Neural progenitor cell (in vitro differentiated cells): ENCODE results near the gene ARID4B. TPM values are rescaled to one million over a fixed set of nuclear protein-coding genes. Genes with fewer than 3 reads are reported as not detected.

Experiments used
- DNase-seq: peaks from one replicate; pipeline ENCODE4 v3.0.0-alpha.2; 2016; ENCODE audit warnings: low spot score
- H2AFZ ChIP-seq: fragments of 200-600 bp; sonication (generic); replicated peaks from 2 replicates; pipeline ENCODE4 v1.6.1; 2016; ENCODE audit warnings: antibody characterized with exemption
- H3F3A ChIP-seq: fragments of 200-600 bp; sonication (generic); 2 replicates; pipeline ENCODE4 v1.6.1; 2016; ENCODE audit warnings: antibody characterized with exemption, low read depth
- H3K27ac ChIP-seq: fragments of 200-600 bp; sonication (generic); 2 replicates; pipeline ENCODE4 v1.5.1; 2016; ENCODE audit warnings: mild to moderate bottlenecking
- H3K27me3 ChIP-seq: fragments of 200-600 bp; sonication (generic); 2 replicates; pipeline ENCODE4 v1.6.1; 2016; ENCODE audit warnings: mild to moderate bottlenecking, moderate library complexity
- H3K36me3 ChIP-seq: fragments of 200-600 bp; sonication (generic); 2 replicates; pipeline ENCODE4 v1.5.1; 2016
- H3K4me1 ChIP-seq: fragments of 200-600 bp; sonication (generic); 2 replicates; pipeline ENCODE4 v1.6.1; 2016; ENCODE audit warnings: mixed run types
- H3K4me2 ChIP-seq: fragments of 200-600 bp; sonication (generic); 2 replicates; pipeline ENCODE4 v1.6.1; 2016
- H3K4me3 ChIP-seq: fragments of 200-600 bp; sonication (generic); 2 replicates; pipeline ENCODE4 v1.5.1; 2016
- H3K79me2 ChIP-seq: fragments of 200-600 bp; sonication (generic); 2 replicates; pipeline ENCODE4 v1.6.1; 2016; ENCODE audit warnings: low read depth
- H3K9ac ChIP-seq: fragments of 200-600 bp; sonication (generic); 2 replicates; pipeline ENCODE4 v1.6.1; 2016
- H3K9me3 ChIP-seq: fragments of 200-600 bp; sonication (generic); 2 replicates; pipeline ENCODE4 v1.5.1; 2016; ENCODE audit warnings: low read depth
- H4K20me1 ChIP-seq: fragments of 200-600 bp; sonication (generic); 2 replicates; pipeline ENCODE4 v1.6.1; 2016; ENCODE audit warnings: low read depth
- H3K27ac Mint-ChIP-seq: 3 replicates; pipeline ENCODE4 v1.8.0; 2021; ENCODE audit warnings: mixed read lengths
- H3K27me3 Mint-ChIP-seq: 2 replicates; pipeline ENCODE4 v1.8.0; 2022; ENCODE audit warnings: low read depth, mild to moderate bottlenecking, inconsistent platforms, moderate library complexity, mixed read lengths; ENCODE audit not compliant: insufficient read depth
- H3K36me3 Mint-ChIP-seq: 3 replicates; pipeline ENCODE4 v1.8.0; 2021; ENCODE audit warnings: mixed read lengths
- H3K4me1 Mint-ChIP-seq: 3 replicates; pipeline ENCODE4 v1.8.0; 2021; ENCODE audit warnings: mixed read lengths
- H3K4me3 Mint-ChIP-seq: 3 replicates; pipeline ENCODE4 v1.8.0; 2021; ENCODE audit warnings: mild to moderate bottlenecking, moderate library complexity, mixed read lengths
- H3K9me3 Mint-ChIP-seq: 3 replicates; pipeline ENCODE4 v1.8.0; 2020; ENCODE audit warnings: mixed read lengths
- CTCF ChIP-seq: fragments of 200-600 bp; sonication (generic); IDR thresholded peaks from 2 replicates; pipeline ENCODE4 v1.5.1; 2017; ENCODE audit warnings: antibody characterized with exemption, mild to moderate bottlenecking
- EZH2 ChIP-seq: fragments of 200-600 bp; sonication (generic); IDR thresholded peaks from 2 replicates; pipeline ENCODE4 v1.6.1; 2017; ENCODE audit warnings: antibody characterized with exemption, mild to moderate bottlenecking, moderate library complexity
- EZH2phosphoT487 ChIP-seq: fragments of 200-600 bp; sonication (generic); IDR thresholded peaks from 2 replicates; pipeline ENCODE4 v1.6.1; 2017; ENCODE audit warnings: antibody characterized with exemption
- total RNA-seq: library from RNA; depleted of rRNA; stranded (reverse); fragments of >200 nt; gene quantifications from 2 replicates; pipeline ENCODE4 v1.2.3, GENCODE V29; 2015; ENCODE audit warnings: low replicate concordance

ARID4B gene
- total RNA-seq, 1 donor from 2014 or later, result 65.8 TPM

- H3K27ac Mint-ChIP-seq, result no peak overlapping the region
- H4K20me1 ChIP-seq, result peaks cover 98% of the 10 kb centered on the region
These were observed 8.7 kb downstream of the ARID4B start for GRCh38 chr1:235319255-235319654.

GRCh38 chr1:235317168-235317567, 10.8 kb downstream of the ARID4B start:
- Mint-ChIP-seq H3K4me1 (peaks cover 4% of the 10 kb centered on the region), H3K9me3 (no peaks in the 10 kb centered on the region), H3K4me3 (no peak overlapping the region), H3K36me3 (peaks cover 34% of the 10 kb centered on the region), H3K27ac (no peak overlapping the region), H3K27me3 (peaks cover 5% of the 10 kb centered on the region)
- no peak overlapping the region for H3K27ac ChIP-seq
- DNase-seq, result no peak
- H3K4me3 ChIP-seq, result no peak overlapping the region
- H3K27me3 ChIP-seq, result no peaks in the 10 kb centered on the region
- H3K9me3 ChIP-seq, result no peaks in the 10 kb centered on the region
- no peak overlapping the region for H3K9ac ChIP-seq
- H3K4me1 ChIP-seq, result no peaks in the 10 kb centered on the region
- peaks cover 89% of the 10 kb centered on the region for H4K20me1 ChIP-seq
- H2AFZ ChIP-seq, result no peak overlapping the region
- peaks cover 100% of the 10 kb centered on the region for H3K79me2 ChIP-seq
- TF ChIP-seq EZH2phosphoT487, result no peak
- no peak for TF ChIP-seq EZH2
- TF ChIP-seq CTCF, result no peak
- peaks cover 7% of the 10 kb centered on the region for H3K36me3 ChIP-seq
- no peak overlapping the region for H3K4me2 ChIP-seq
- H3F3A ChIP-seq, result no peaks in the 10 kb centered on the region

More at GRCh38 chr1:235319255-235319654, 8.7 kb downstream of the ARID4B start:
- H3K4me2 ChIP-seq, result no peak overlapping the region
- no peak overlapping the region for H3K9ac ChIP-seq
- Mint-ChIP-seq H3K4me1 (peaks cover 2% of the 10 kb centered on the region), H3K9me3 (no peaks in the 10 kb centered on the region), H3K4me3 (no peak overlapping the region), H3K36me3 (peaks cover 37% of the 10 kb centered on the region), H3K27me3 (peaks cover 5% of the 10 kb centered on the region)
- no peak for DNase-seq
- H3K79me2 ChIP-seq, result peaks cover 100% of the 10 kb centered on the region
- TF ChIP-seq EZH2 (no peak), EZH2phosphoT487 (no peak), CTCF (no peak)
- H3F3A ChIP-seq, result no peaks in the 10 kb centered on the region
- H3K4me1 ChIP-seq, result no peaks in the 10 kb centered on the region
- no peak overlapping the region for H2AFZ ChIP-seq
- no peaks in the 10 kb centered on the region for H3K9me3 ChIP-seq
- H3K4me3 ChIP-seq, result no peak overlapping the region
- H3K27me3 ChIP-seq, result no peaks in the 10 kb centered on the region
- peaks cover 7% of the 10 kb centered on the region for H3K36me3 ChIP-seq
- H3K27ac ChIP-seq, result no peak overlapping the region

- Histone ChIP-seq H3K79me2 (peaks cover 100% of the 10 kb centered on the region), H3K9me3 (no peaks in the 10 kb centered on the region), H3K9ac (no peak overlapping the region), H3K36me3 (peaks cover 7% of the 10 kb centered on the region), H3K27ac (no peak overlapping the region), H2AFZ (no peak overlapping the region), H3K4me1 (no peaks in the 10 kb centered on the region), H3K27me3 (no peaks in the 10 kb centered on the region), H4K20me1 (peaks cover 88% of the 10 kb centered on the region), H3K4me2 (no peak overlapping the region), H3F3A (peaks cover 3% of the 10 kb centered on the region), H3K4me3 (no peak overlapping the region)
- no peak for DNase-seq
- TF ChIP-seq CTCF (no peak), EZH2 (no peak), EZH2phosphoT487 (no peak)
- Mint-ChIP-seq H3K9me3 (no peaks in the 10 kb centered on the region), H3K4me1 (peaks cover 4% of the 10 kb centered on the region), H3K36me3 (peaks cover 34% of the 10 kb centered on the region), H3K27ac (no peak overlapping the region), H3K27me3 (peaks cover 2% of the 10 kb centered on the region), H3K4me3 (no peak overlapping the region)
These were observed 12.2 kb downstream of the ARID4B start for GRCh38 chr1:235315735-235316134.

- H3K27ac ChIP-seq, result no peak overlapping the region
- peaks cover 11% of the 10 kb centered on the region for H3K36me3 ChIP-seq
- Mint-ChIP-seq H3K27ac (no peak overlapping the region), H3K36me3 (peaks cover 32% of the 10 kb centered on the region), H3K27me3 (peaks cover 2% of the 10 kb centered on the region), H3K9me3 (no peaks in the 10 kb centered on the region), H3K4me3 (no peak overlapping the region), H3K4me1 (peaks cover 4% of the 10 kb centered on the region)
- H4K20me1 ChIP-seq, result peaks cover 87% of the 10 kb centered on the region
- no peak overlapping the region for H2AFZ ChIP-seq
- peaks cover 100% of the 10 kb centered on the region for H3K79me2 ChIP-seq
- TF ChIP-seq CTCF (no peak), EZH2phosphoT487 (no peak), EZH2 (no peak)
- DNase-seq, result no peak
- no peak overlapping the region for H3K9ac ChIP-seq
- no peak overlapping the region for H3K4me3 ChIP-seq
- H3F3A ChIP-seq, result peaks cover 8% of the 10 kb centered on the region
- no peak overlapping the region for H3K4me2 ChIP-seq
- H3K27me3 ChIP-seq, result no peaks in the 10 kb centered on the region
- H3K4me1 ChIP-seq, result no peaks in the 10 kb centered on the region
- H3K9me3 ChIP-seq, result no peaks in the 10 kb centered on the region
These were observed 12.8 kb downstream of the ARID4B start for GRCh38 chr1:235315173-235315572.
